Mononuclear cell (primary cell): ENCODE data around the gene MPP3. TPM values are rescaled to one million over a fixed set of nuclear protein-coding genes. Genes with fewer than 3 reads are reported as not detected.

Experiments used
- H3K27me3 ChIP-seq: 2 replicates; pipeline ENCODE4 v1.6.0; 2011; ENCODE audit warnings: low read length, control low read depth; ENCODE audit not compliant: insufficient read depth
- H3K4me1 ChIP-seq: 2 replicates; pipeline ENCODE4 v1.5.1; 2011; ENCODE audit warnings: mild to moderate bottlenecking, low read length, control low read depth; ENCODE audit not compliant: insufficient read depth
- H3K4me3 ChIP-seq: 2 replicates; pipeline ENCODE4 v1.5.1; 2011; ENCODE audit warnings: mild to moderate bottlenecking, low read length, moderate library complexity
- H3K9me3 ChIP-seq: 2 replicates; pipeline ENCODE4 v1.5.1; 2011; ENCODE audit warnings: low read depth, mild to moderate bottlenecking, control low read depth, low read length
- total RNA-seq: library from RNA; depleted of rRNA; stranded (reverse); fragments of >200 nt; gene quantifications from one replicate; pipeline ENCODE4 v1.2.3, GENCODE V29; 2012

The MPP3 gene
- total RNA-seq, 1 donor = 0.21 TPM

DNA sequence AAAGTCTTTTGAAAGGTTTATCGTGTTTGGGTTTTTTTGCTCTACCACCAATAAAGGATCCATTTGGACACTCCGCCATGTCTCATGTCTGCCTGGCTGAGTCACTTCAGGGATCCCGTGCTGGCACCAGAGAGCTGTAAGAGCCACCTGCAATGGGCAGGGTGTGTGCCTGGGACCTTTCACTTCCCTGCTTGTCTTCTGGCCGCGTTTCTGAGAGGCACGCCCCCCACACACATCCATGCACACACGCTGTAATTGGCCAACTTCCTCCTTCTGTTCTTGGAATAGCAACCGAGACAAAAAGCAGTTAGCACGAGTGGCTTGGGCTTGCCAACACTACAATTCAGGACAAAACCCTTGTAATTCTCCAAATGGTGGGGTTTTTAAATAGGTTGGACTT, 64.6 kb downstream of the MPP3 start:
- Histone ChIP-seq H3K4me3 (no peak overlapping the region), H3K4me1 (peaks cover 78% of the 10 kb centered on the region), H3K9me3 (no peaks in the 10 kb centered on the region), H3K27me3 (no peaks in the 10 kb centered on the region)

DNA sequence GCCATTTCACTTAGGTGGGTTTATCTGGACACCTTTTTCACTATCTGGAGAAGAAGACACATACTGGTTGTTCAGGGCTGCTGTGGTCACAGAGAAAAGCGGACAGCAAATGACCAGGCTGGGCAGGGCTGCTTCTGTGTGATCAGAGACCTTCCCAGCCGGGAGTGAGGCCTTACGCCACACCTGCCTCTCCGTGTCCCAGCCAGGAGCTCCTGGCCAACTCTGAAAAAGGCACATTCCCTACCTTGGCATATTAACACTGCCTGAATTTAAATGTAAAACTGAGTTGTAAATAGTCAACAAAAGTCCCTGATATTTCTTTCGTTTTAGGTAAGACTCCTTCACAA, 65.3 kb downstream of the MPP3 start:
- Histone ChIP-seq H3K27me3 (no peaks in the 10 kb centered on the region), H3K4me1 (peaks cover 71% of the 10 kb centered on the region), H3K4me3 (no peak overlapping the region), H3K9me3 (no peaks in the 10 kb centered on the region)

DNA sequence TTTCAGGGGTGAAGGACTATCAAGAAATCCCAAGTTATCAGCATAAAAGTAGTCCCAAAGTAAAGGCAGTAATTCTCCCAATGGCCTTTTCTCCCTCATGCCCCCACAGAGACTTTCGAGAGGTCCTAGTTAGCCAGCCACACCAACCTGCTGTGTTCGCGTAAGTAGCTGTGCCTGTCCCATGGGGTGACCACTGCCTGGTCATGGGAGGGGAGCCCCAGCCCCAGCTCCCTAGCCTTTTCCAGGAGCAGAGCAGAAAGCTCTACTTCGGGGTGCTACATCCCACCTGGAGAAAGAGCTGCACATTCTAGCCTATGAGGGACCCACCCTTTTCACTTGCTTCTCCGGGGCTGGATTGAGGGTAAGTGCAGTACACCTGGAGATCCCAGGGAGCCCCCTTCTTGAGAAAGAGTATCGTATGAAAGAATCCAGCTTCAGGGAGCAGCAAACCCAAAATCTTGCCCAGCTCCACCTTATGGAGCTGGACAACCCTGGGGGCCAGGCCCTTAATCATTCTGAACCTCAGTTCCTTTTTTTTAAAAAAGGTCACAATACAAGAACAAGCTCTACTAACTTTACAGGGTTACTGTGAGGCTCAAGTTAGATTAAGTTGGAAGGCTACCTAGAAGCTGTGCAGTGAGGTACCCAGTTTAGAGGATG, 65.8 kb downstream of the MPP3 start:
- H3K4me1 ChIP-seq = peaks cover 66% of the 10 kb centered on the region
- H3K4me3 ChIP-seq = no peak overlapping the region
- no peaks in the 10 kb centered on the region for H3K9me3 ChIP-seq
- no peaks in the 10 kb centered on the region for H3K27me3 ChIP-seq

DNA sequence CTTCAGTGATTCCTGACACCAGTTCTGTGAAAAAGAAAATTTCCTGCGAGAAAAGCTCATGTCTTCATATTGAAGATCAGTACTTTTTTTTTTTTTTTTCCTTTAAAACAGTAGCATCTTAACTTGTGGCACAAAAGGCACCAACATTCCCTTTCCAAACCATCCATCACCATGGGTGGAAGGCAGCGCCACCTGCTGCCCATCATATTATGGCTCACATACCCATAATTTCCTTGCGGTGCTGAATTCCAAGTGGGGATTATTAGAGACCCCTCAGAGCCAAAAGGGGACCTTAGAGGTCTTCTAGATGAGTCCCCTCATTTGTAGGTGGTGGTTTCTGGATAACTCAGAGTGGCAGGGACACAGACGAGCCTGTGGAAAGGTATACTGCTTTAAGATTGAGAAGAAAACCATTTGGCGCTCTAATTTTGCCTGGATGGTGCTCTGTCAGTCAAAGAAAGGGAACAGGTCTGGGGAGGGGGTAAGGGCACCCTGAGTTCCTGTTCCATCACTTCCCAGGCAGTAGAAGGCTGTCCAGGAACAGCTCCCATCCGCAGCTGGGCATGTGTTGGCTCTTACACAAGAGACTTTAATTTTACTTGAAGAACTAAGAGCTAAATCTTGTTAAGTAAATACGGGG, 66.4 kb downstream of the MPP3 start:
- H3K4me3 ChIP-seq = no peak overlapping the region
- H3K4me1 ChIP-seq = peaks cover 62% of the 10 kb centered on the region
- H3K9me3 ChIP-seq = no peaks in the 10 kb centered on the region
- H3K27me3 ChIP-seq = no peaks in the 10 kb centered on the region

DNA sequence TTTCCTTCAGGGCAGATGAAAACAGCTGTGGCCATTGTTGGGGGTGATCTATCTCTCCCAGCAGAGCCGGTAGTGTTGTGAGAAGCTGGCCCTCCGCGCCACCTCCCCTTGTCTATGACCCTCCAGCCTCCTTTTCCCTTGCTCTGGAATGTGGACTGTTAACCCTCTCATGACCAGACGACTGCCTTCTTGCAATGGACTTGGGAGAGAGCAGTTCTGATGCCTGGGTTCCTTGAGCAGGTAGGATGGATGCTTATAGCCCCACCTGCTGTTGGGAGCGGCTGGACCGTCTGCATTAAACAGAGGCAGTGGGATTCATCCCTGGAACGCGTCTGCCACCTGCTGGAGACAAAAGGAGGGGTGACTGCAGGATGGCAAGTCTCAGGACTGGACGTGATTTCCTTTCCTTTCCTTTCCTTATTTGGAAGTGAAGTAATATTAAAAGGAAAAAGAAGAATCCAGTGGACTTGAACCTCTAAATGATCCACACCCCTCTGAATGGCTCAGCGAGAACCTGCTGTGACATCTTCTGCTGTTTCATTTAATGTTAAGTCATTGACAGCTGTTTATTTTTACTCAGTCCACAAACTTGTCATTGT, 72.6 kb downstream of the MPP3 start:
- H3K4me3 ChIP-seq = no peak overlapping the region
- H3K27me3 ChIP-seq = peaks cover 18% of the 10 kb centered on the region
- peaks cover 20% of the 10 kb centered on the region for H3K4me1 ChIP-seq
- H3K9me3 ChIP-seq = no peaks in the 10 kb centered on the region

DNA sequence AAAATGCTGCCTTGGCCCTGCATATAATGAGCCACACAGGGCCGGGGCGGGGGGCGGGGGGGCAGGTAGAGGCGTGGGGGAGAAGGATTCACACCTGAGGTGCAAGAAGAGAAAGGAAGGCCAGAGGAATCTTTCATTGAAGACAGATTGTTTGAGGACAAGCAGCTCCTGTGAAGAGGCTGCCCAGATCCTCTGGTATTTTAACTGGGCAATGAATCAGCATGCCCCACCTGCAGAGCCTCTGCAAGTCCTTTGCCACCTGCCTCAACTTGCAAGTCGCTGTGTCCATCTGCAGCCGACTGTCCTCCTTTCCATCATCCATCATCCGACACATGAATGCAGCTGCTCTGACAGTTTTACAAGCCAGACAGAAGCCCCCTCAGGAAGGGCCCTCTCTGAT, 73.1 kb downstream of the MPP3 start:
- Histone ChIP-seq H3K9me3 (no peaks in the 10 kb centered on the region), H3K4me3 (no peak overlapping the region), H3K27me3 (peaks cover 23% of the 10 kb centered on the region), H3K4me1 (peaks cover 20% of the 10 kb centered on the region)

DNA sequence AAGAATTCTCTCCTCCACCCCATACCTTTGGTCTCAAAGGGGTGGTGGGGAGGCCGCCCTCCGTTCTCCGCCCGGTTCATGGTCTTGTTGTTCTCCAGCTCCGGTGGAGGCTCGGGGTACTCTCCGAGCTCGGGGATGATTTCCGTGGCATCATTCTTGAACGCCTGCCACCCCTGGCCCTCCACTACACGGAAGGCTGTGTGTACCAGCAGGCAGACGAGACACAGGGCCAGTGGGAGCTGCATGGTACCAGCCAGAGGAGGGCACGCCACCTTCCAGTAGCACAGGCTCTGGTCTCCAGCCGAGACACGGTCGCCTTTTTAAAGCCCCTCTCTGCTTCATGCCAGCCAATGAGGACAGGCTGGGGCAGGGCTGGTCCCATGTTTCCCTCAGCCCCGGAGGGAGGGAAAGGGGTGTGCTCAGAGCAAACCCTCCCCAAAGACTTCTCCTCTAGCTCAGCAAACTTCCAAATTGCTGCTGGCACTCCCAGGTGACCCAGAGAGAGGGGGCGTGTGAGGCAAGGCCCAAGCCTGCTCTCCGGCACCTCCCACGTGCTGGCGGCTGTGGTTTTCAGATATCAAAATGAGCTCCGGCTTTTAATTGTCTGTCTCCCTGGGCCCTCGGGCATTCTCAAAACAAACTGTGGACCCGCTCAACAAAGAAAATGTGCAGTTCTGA, 74.3 kb downstream of the MPP3 start, which contains the start of gene SOST:
Gene SOST, minus strand, starts transcription at position 295 of the 678 bp plus-strand sequence. Its CDS starts 50 bp downstream, at position 245.
- Histone ChIP-seq H3K9me3 (no peaks in the 10 kb centered on the region), H3K4me3 (no peak within 1 kb of the TSS), H3K27me3 (peaks cover 31% of the 10 kb centered on the region), H3K4me1 (peaks cover 20% of the 10 kb centered on the region)

DNA sequence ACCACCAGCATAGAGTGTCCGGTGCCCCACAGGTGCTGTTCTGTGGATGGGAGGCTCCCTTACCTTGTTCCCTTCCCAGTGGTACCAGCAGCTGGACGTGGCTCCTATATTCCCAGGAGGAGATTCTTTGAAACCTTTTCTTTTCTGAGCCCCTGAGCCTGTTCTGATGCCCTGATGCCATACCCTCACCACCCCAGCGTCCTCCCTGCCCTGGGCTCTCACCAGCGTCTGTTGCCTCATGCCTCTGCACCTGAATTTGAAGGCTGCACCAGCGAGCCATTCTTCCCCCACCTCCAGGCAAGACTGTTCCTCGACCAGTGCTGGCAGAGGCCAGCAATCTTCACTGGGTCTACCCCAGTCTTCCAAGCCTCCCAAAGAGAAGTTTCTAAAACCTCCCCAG, 74.9 kb downstream of the MPP3 start:
- H3K4me1 ChIP-seq = peaks cover 20% of the 10 kb centered on the region
- H3K4me3 ChIP-seq = no peak overlapping the region
- H3K9me3 ChIP-seq = no peaks in the 10 kb centered on the region
- H3K27me3 ChIP-seq = peaks cover 31% of the 10 kb centered on the region

DNA sequence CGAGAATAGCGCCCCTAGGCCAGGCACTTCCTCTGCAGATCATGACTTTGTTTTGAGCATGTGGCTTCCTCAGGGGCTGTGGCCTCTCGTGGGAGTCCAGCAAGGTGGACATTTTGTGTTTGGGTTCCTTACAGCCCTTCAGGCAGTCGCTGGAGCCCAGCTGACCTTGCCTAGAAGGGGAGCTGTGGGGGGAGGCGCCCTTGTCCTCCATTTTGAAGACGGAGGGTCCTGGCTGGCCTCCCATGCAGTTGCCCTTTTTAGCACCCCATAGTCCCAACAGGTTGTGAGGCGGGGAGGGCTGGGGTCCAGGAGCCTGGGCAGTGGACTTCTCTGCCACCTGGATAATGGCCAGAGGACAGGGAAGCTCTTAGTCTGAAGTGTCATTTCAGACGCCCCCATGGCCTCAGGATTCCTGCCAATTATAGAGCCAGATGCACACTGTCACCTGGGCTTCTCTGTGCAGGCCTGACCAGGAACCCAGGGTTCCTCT, 75.7 kb downstream of the MPP3 start:
- H3K9me3 ChIP-seq = no peaks in the 10 kb centered on the region
- peaks cover 20% of the 10 kb centered on the region for H3K4me1 ChIP-seq
- H3K27me3 ChIP-seq = peaks cover 31% of the 10 kb centered on the region

DNA sequence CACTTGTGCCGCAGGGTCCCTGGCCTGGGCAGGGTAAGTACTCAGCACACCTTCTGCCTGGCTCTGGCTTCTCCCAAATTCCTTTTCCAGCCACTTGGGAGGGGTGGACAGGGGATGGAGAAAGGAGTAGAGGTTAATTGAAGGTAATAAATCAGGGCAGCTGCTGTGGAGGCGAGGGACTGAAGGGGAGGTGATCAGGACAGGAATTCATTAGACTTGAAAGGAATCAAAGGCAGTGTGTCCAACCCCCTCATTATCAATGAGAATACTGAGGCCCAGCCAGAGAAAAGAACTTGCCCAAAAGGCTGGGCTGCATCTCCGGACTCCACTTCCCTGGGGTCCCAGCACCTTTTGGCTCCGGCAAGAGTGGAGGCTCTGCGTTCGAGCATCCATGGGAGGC, 76.7 kb downstream of the MPP3 start:
- Histone ChIP-seq H3K4me3 (no peak overlapping the region), H3K4me1 (peaks cover 20% of the 10 kb centered on the region), H3K27me3 (peaks cover 31% of the 10 kb centered on the region), H3K9me3 (no peaks in the 10 kb centered on the region)

More for the DNA sequence above, 75.7 kb downstream of the MPP3 start:
- no peak overlapping the region for H3K4me3 ChIP-seq

DNA sequence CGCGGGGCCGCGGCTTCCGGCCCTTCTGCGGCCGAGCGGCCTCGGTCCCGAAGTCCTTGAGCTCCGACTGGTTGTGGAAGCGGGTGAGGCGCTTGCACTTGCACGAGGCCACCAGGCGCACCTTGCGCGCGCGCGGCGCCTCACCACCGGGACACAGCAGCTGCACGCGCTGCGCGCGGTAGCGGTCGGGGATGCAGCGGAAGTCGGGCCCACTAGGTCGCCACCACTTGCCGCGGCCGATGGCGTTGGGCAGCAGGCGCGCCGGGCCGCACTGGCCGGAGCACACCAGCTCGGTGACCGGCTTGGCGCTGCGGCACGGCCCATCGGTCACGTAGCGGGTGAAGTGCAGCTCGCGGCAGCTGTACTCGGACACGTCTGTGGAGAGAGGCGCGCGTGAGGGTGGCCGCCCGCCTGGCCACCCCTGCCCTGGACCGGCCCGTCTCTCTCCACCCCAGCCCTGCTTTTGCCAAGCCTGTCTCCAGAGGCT, 77.5 kb downstream of the MPP3 start:
- no peak overlapping the region for H3K4me3 ChIP-seq
- peaks cover 17% of the 10 kb centered on the region for H3K4me1 ChIP-seq
- H3K27me3 ChIP-seq = peaks cover 31% of the 10 kb centered on the region
- H3K9me3 ChIP-seq = no peaks in the 10 kb centered on the region

DNA sequence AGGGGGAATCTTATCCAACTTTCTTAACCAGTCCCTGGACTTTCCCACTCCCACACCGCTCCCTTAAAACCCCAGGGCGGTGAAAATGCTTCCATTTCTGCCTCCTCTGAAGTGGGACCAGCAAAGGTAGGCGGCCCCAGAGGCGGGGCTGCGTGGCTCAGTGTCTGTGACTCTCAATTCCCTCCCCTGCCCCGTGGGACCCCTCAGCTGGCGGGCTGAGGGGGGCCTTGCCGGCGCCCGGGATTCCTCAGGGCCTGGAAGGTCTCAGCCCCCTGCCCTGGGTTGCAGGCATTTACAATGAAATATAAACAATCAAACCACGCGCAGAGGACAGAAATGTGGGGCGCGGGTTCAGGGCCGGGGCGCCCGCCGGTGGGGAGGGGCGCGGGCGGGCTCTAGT, 78.0 kb downstream of the MPP3 start:
- peaks cover 19% of the 10 kb centered on the region for H3K4me1 ChIP-seq
- H3K4me3 ChIP-seq = no peak overlapping the region
- H3K9me3 ChIP-seq = no peaks in the 10 kb centered on the region
- peaks cover 31% of the 10 kb centered on the region for H3K27me3 ChIP-seq

DNA sequence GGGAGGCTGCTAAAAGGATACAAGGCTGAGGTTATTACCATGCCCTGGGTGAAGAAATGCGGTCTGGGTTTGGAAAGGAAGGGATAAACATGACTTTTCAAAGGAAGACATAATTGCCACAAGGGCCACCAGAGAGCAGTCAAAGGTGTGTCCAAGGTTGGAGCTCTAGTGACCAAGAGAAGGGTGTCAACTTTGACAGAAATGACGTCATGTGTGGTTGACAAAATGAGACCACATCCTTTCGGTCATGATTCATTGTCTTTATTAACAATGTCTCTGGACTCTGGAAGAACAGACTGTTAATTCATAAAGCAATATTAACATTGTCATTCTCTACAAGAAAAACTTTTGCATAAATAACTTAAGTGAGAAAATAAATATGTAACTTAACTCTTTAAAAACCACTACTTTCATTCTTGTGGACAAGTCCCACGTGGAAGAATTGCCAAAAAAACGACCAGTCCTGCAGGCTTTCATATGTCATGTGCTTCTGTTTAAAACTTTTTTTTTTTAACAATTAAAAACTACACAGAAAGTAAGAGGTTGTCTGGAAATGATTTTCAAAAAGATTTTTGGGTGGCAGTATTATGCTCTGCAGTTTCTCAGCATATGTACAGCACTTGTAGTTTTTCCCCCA, 79.3 kb downstream of the MPP3 start:
- H3K4me3 ChIP-seq = no peak overlapping the region
- H3K9me3 ChIP-seq = no peaks in the 10 kb centered on the region
- H3K4me1 ChIP-seq = peaks cover 22% of the 10 kb centered on the region
- peaks cover 31% of the 10 kb centered on the region for H3K27me3 ChIP-seq
